CD14-positive monocyte (primary cell): ENCODE results near the gene TLR7. TPM values are rescaled to one million over a fixed set of nuclear protein-coding genes. Genes with fewer than 3 reads are reported as not detected.
A peak's percentile ranks its signal among the peaks of the same experiment; 100 is the strongest.

Experiments
- DNase-seq, 3 donors: peaks; one replicate each; pipeline ENCODE4 v3.0.0-alpha.2; 2011 to 2022
- H2AFZ ChIP-seq: 2 replicates; pipeline ENCODE4 v1.6.0; 2012; ENCODE audit warnings: mild to moderate bottlenecking, low read depth, low read length, inconsistent platforms; ENCODE audit not compliant: insufficient read depth, poor library complexity, severe bottlenecking
- H3K27ac ChIP-seq, 2 donors: 1 replicate in 1 of 2; 2 replicates in 1 of 2; pipeline ENCODE4 v1.5.1; 2012 to 2013; ENCODE audit warnings: low read length in 2 of 2, control low read depth in 1 of 2, inconsistent platforms in 1 of 2, low read depth in 1 of 2, mild to moderate bottlenecking in 1 of 2
- H3K27me3 ChIP-seq, 2 donors: one replicate each; pipeline versions ENCODE4 v1.6.0 to v1.6.1; 2011 to 2013; ENCODE audit warnings: low read length in 2 of 2; ENCODE audit not compliant: control insufficient read depth in 2 of 2, insufficient read depth in 2 of 2
- H3K36me3 ChIP-seq, 2 donors: replicated peaks in 1 of 2; 1 replicate in 1 of 2; 2 replicates in 1 of 2; pipeline versions ENCODE4 v1.5.1 to v1.6.1; 2012 to 2013; ENCODE audit warnings: low read length in 2 of 2, control low read depth in 1 of 2, inconsistent platforms in 1 of 2, mild to moderate bottlenecking in 1 of 2; ENCODE audit not compliant: insufficient read depth in 2 of 2, control insufficient read depth in 1 of 2
- H3K4me1 ChIP-seq, 2 donors: 1 replicate in 1 of 2; 2 replicates in 1 of 2; pipeline versions ENCODE4 v1.5.1 to v1.6.1; 2012 to 2013; ENCODE audit warnings: low read length in 2 of 2, control low read depth in 1 of 2, inconsistent platforms in 1 of 2, mild to moderate bottlenecking in 1 of 2, moderate library complexity in 1 of 2; ENCODE audit not compliant: insufficient read depth in 2 of 2, control insufficient read depth in 1 of 2
- H3K4me2 ChIP-seq: replicated peaks from 2 replicates; pipeline ENCODE3; 2012; ENCODE audit warnings: low read length, moderate library complexity, mild to moderate bottlenecking; ENCODE audit not compliant: poor library complexity, severe bottlenecking; ENCODE audit errors: extremely low read depth
- H3K4me3 ChIP-seq, 3 experiments: fragments of 200-600 bp in 1 of 3; sonication (generic) in 1 of 3; replicated peaks in 1 of 3; 1 replicate in 2 of 3; 2 replicates in 1 of 3; pipeline ENCODE4 v1.5.1; 2011 to 2013; ENCODE audit warnings: low read length in 3 of 3, mild to moderate bottlenecking in 3 of 3, control low read depth in 2 of 3, low read depth in 2 of 3, inconsistent platforms in 1 of 3, moderate library complexity in 1 of 3
- H3K79me2 ChIP-seq: 2 replicates; pipeline ENCODE4 v1.6.0; 2012; ENCODE audit warnings: mild to moderate bottlenecking, control low read depth, inconsistent platforms, low read length, moderate library complexity; ENCODE audit not compliant: insufficient read depth
- H3K9ac ChIP-seq: 2 replicates; pipeline ENCODE4 v1.6.0; 2017; ENCODE audit warnings: low read length, mild to moderate bottlenecking; ENCODE audit not compliant: insufficient read depth, poor library complexity, severe bottlenecking
- H3K9me3 ChIP-seq, 2 donors: replicated peaks in 1 of 2; 1 replicate in 1 of 2; 2 replicates in 1 of 2; pipeline versions ENCODE4 v1.5.1 to v1.6.1; 2012 to 2013; ENCODE audit warnings: low read length in 2 of 2, control low read depth in 1 of 2; ENCODE audit not compliant: control insufficient read depth in 1 of 2, insufficient read depth in 1 of 2
- H4K20me1 ChIP-seq: 2 replicates; pipeline ENCODE4 v1.6.0; 2012; ENCODE audit warnings: mild to moderate bottlenecking, low read length, control low read depth, moderate library complexity; ENCODE audit not compliant: insufficient read depth
- H3K27ac Mint-ChIP-seq, 7 donors: one replicate each; pipeline ENCODE4 v1.8.0; 2020; ENCODE audit warnings: mild to moderate bottlenecking in 7 of 7, mixed read lengths in 7 of 7, moderate library complexity in 6 of 7, inconsistent platforms in 2 of 7
- H3K27me3 Mint-ChIP-seq, 3 donors: one replicate each; pipeline ENCODE4 v1.8.0; 2021 to 2022; ENCODE audit warnings: low read depth in 3 of 3, mild to moderate bottlenecking in 3 of 3, mixed read lengths in 3 of 3, moderate library complexity in 3 of 3, inconsistent platforms in 1 of 3
- H3K36me3 Mint-ChIP-seq, 2 donors: one replicate each; pipeline ENCODE4 v1.8.0; 2020; ENCODE audit warnings: mixed read lengths in 2 of 2, inconsistent platforms in 1 of 2, mild to moderate bottlenecking in 1 of 2
- H3K4me1 Mint-ChIP-seq: one replicate; pipeline ENCODE4 v1.8.0; 2020; ENCODE audit warnings: mild to moderate bottlenecking, mixed read lengths
- H3K4me3 Mint-ChIP-seq, 2 donors: one replicate each; pipeline ENCODE4 v1.8.0; 2020; ENCODE audit warnings: mild to moderate bottlenecking in 2 of 2, mixed read lengths in 2 of 2, moderate library complexity in 1 of 2
- H3K9me3 Mint-ChIP-seq, 7 donors: one replicate each; pipeline ENCODE4 v1.8.0; 2020 to 2022; ENCODE audit warnings: mixed read lengths in 7 of 7, mild to moderate bottlenecking in 6 of 7, moderate library complexity in 6 of 7, inconsistent platforms in 2 of 7
- WGBS: methylation state at CpG from one replicate; pipeline ENCODE4 v1.1.5; 2013; ENCODE audit warnings: missing lambda C conversion rate; ENCODE audit not compliant: insufficient coverage; 5-methylcytosine and 5-hydroxymethylcytosine counted together
- intact Hi-C, 2 donors: fragments of 100-400 bp; cut with micrococcal nuclease; formaldehyde crosslinking; loops; one replicate each; pipeline versions ENCODE4 v1.15.0 to v1.15.1; 2023
- polyA plus RNA-seq, 3 donors: library from polyadenylated mRNA; depleted of rRNA in 1 of 3; unstranded in 2 of 3; stranded (reverse) in 1 of 3; fragments of 300-500 nt in 2 of 3; fragments of >200 nt in 1 of 3; fragmentation: Illumina TruSeq in 2 of 3; gene quantifications; 1 replicate in 2 of 3; 2 replicates in 1 of 3; pipeline ENCODE4 v1.2.3, GENCODE V29; 2012 to 2021
- TF ChIP-seq, protein P1 (sequence below): fragments of 200-600 bp; IDR thresholded peaks from one replicate; pipeline ENCODE4 v1.8.0; 2022; ENCODE audit warnings: antibody characterized with exemption, mild to moderate bottlenecking

The TLR7 gene
- polyA plus RNA-seq, 3 donors = 4.2 to 27.3 (median 23.0) TPM

DNA sequence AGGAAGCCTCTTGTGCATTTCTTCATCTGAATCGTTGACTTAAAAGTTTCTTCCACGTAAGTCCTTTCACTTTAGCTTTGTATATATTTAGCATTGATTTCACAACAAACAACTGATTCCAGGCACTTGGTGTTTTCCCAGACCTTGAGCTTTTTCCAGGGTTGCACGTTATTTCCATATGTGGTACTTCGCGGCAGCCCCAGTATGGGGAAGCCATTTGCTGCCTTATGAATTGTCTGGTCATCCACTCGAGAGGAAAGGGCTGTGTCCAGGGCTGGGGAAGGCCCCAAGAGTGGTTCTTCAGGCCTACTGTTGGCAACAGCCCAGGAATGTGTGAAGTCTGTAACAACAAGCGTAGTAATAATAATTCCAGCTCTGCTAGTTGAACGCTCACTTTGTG lies 36.8 kb downstream of the TLR7 start:
- peak overlapping the region; percentile 51 for H2AFZ ChIP-seq
- H3K27me3 ChIP-seq = peaks cover 0 to 6% of the 10 kb centered on the region in 2 donors
- H3K79me2 ChIP-seq = peaks cover 27% of the 10 kb centered on the region
- H3K9me3 ChIP-seq = no peaks in the 10 kb centered on the region
- TF ChIP-seq, protein P1, sequence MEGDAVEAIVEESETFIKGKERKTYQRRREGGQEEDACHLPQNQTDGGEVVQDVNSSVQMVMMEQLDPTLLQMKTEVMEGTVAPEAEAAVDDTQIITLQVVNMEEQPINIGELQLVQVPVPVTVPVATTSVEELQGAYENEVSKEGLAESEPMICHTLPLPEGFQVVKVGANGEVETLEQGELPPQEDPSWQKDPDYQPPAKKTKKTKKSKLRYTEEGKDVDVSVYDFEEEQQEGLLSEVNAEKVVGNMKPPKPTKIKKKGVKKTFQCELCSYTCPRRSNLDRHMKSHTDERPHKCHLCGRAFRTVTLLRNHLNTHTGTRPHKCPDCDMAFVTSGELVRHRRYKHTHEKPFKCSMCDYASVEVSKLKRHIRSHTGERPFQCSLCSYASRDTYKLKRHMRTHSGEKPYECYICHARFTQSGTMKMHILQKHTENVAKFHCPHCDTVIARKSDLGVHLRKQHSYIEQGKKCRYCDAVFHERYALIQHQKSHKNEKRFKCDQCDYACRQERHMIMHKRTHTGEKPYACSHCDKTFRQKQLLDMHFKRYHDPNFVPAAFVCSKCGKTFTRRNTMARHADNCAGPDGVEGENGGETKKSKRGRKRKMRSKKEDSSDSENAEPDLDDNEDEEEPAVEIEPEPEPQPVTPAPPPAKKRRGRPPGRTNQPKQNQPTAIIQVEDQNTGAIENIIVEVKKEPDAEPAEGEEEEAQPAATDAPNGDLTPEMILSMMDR = no peak
- H4K20me1 ChIP-seq = peaks cover 7% of the 10 kb centered on the region
- no peak overlapping the region for H3K9ac ChIP-seq
- peaks cover 58 to 68% of the 10 kb centered on the region in 2 donors for H3K4me1 ChIP-seq
- Mint-ChIP-seq H3K4me3 (peak overlapping the region in 1 of 2 donors; percentile 51), H3K27ac (peak overlapping the region in 6 of 7 donors; percentile 58 to 82 (median 73)), H3K4me1 (peaks cover 52% of the 10 kb centered on the region), H3K9me3 (peaks cover 0 to 3% (median 0%) of the 10 kb centered on the region in 7 donors), H3K27me3 (peaks cover 0 to 47% (median 0%) of the 10 kb centered on the region in 3 donors), H3K36me3 (no peaks in the 10 kb centered on the region)
- H3K36me3 ChIP-seq = no peaks in the 10 kb centered on the region
- 75% methylated on average over 5 of the region's 8 CpGs for WGBS
- DNase-seq = peak in 2 of 3 donors; percentile 13 to 71
- peak overlapping the region in 1 of 3 experiments; percentile 41 for H3K4me3 ChIP-seq
- H3K27ac ChIP-seq = peak overlapping the region; percentile 50 to 68
- intact Hi-C loops = no loop called here
- peak overlapping the region; percentile 40 for H3K4me2 ChIP-seq

GRCh38 chrX:12906046-12906761 lies 39.3 kb downstream of the TLR7 start, which contains the start of gene TLR8:
TLR8 (plus strand) TSS chrX:12906620; CDS start chrX:12906707, 87 bp downstream.
- H3K27ac ChIP-seq = peak within 1 kb of the TSS; percentile 75 to 82
- H3K4me2 ChIP-seq = peak within 1 kb of the TSS; percentile 70
- peaks cover 67 to 85% of the 10 kb centered on the region in 2 donors for H3K4me1 ChIP-seq
- H3K27me3 ChIP-seq = peaks cover 0 to 8% of the 10 kb centered on the region in 2 donors
- Mint-ChIP-seq H3K36me3 (peaks cover 7 to 12% of the 10 kb centered on the region in 2 donors), H3K27me3 (peaks cover 0 to 55% (median 0%) of the 10 kb centered on the region in 3 donors), H3K4me3 (peak within 1 kb of the TSS; percentile 73 to 88), H3K4me1 (peaks cover 67% of the 10 kb centered on the region), H3K9me3 (peaks cover 0 to 4% (median 0%) of the 10 kb centered on the region in 7 donors), H3K27ac (peak within 1 kb of the TSS; percentile 82 to 95 (median 90))
- H3K9ac ChIP-seq = no peak within 1 kb of the TSS
- H3K9me3 ChIP-seq = no peaks in the 10 kb centered on the region
- peaks cover 51% of the 10 kb centered on the region for H3K79me2 ChIP-seq
- TF ChIP-seq, protein P1 = no peak
- H3K36me3 ChIP-seq = peaks cover 0 to 3% of the 10 kb centered on the region in 2 donors
- no peak within 1 kb of the TSS for H2AFZ ChIP-seq
- WGBS = no CpG with 5 or more reads among the region's 15 CpGs
- H3K4me3 ChIP-seq = peak within 1 kb of the TSS; percentile 63 to 96 (median 71)
- peak; percentile 53 to 77 (median 72) for DNase-seq
- intact Hi-C loops = no loop called here
- peaks cover 32% of the 10 kb centered on the region for H4K20me1 ChIP-seq
